HG02588 (cell line): Measurements from ENCODE around the gene C2orf72.
"Not testable (repeated sequence)": the region's sequence is repeated elsewhere in the genome, so short reads cannot be mapped to it uniquely, and the experiment has no call there.

Source experiments
- ATAC-seq: cut with Tn5 transposase; IDR thresholded peaks from one replicate; pipeline ENCODE4 v1.9.1; 2021; ENCODE audit warnings: mild to moderate bottlenecking, moderate library complexity; ENCODE audit not compliant: unreplicated experiment

C2orf72 gene

GRCh38 chr2:231037202-231037730 is at the start of gene C2orf72:
C2orf72 (plus strand) TSS chr2:231037523; CDS start chr2:231037566, 43 bp downstream.
- ATAC-seq, result no peak

- ATAC-seq, result no peak
Measured at GRCh38 chr2:230989731-230990130, 47.6 kb upstream of the C2orf72 start.

GRCh38 chr2:230990131-230990898 is 47.0 kb upstream of the C2orf72 start:
- no peak for ATAC-seq

- no peak for ATAC-seq
Measured at GRCh38 chr2:230990899-230991150, 46.5 kb upstream of the C2orf72 start.

- no peak for ATAC-seq
Measured at GRCh38 chr2:230991598-230991997, 45.7 kb upstream of the C2orf72 start.

GRCh38 chr2:230995821-230996220 is 41.5 kb upstream of the C2orf72 start, which contains the start of gene SPATA3:
SPATA3 (plus strand) TSS chr2:230996121; CDS start chr2:230996234, 113 bp downstream.
- no peak for ATAC-seq

GRCh38 chr2:230996661-230997060 is 40.7 kb upstream of the C2orf72 start:
- no peak for ATAC-seq

GRCh38 chr2:230998882-230999281 is 38.4 kb upstream of the C2orf72 start:
- ATAC-seq, result no peak

GRCh38 chr2:230999477-230999876 is 37.8 kb upstream of the C2orf72 start:
- ATAC-seq, result no peak

GRCh38 chr2:231000211-231000904 is 37.0 kb upstream of the C2orf72 start:
- ATAC-seq, result no peak

- ATAC-seq, result no peak
Measured at GRCh38 chr2:231001036-231001435, 36.3 kb upstream of the C2orf72 start.

GRCh38 chr2:231001921-231002320 is 35.4 kb upstream of the C2orf72 start:
- no peak for ATAC-seq

GRCh38 chr2:231002641-231003040 is 34.7 kb upstream of the C2orf72 start:
- no peak for ATAC-seq

GRCh38 chr2:231003186-231003585 is 34.1 kb upstream of the C2orf72 start:
- no peak for ATAC-seq

- not testable (repeated sequence) for ATAC-seq
Measured at GRCh38 chr2:231004930-231005329, 32.4 kb upstream of the C2orf72 start.

GRCh38 chr2:231007286-231008098 is 29.8 kb upstream of the C2orf72 start:
- no peak for ATAC-seq

GRCh38 chr2:231008131-231008530 is 29.2 kb upstream of the C2orf72 start:
- no peak for ATAC-seq

GRCh38 chr2:231009236-231009919 is 27.9 kb upstream of the C2orf72 start:
- no peak for ATAC-seq

- no peak for ATAC-seq
Measured at GRCh38 chr2:231010201-231010730, 27.1 kb upstream of the C2orf72 start.

- ATAC-seq, result no peak
Measured at GRCh38 chr2:231011526-231011925, 25.8 kb upstream of the C2orf72 start.

- no peak for ATAC-seq
Measured at GRCh38 chr2:231012463-231012862, 24.9 kb upstream of the C2orf72 start.
